Measurements from ENCODE around the gene P3H4. TPM values are rescaled to one million over a fixed set of nuclear protein-coding genes. Genes with fewer than 3 reads are reported as not detected.

P3H4 gene
- total RNA-seq, 5 donors from 2014 or later (not counting 1 experiment from before 2014, with no cell fraction given): 2.9 to 11.0 (median 7.7) TPM

GRCh38 chr17:41769985-41770384 lies 41.8 kb downstream of the P3H4 start:
- Histone ChIP-seq H3K4me1 (ENCODE audit: control insufficient read depth in 1 of 2, extremely low read depth in 1 of 2, insufficient read depth in 2 of 2, low read length in 2 of 2) (no peaks in the 10 kb centered on the region), H3K36me3 (ENCODE audit: control insufficient read depth in 2 of 2, extremely low read depth in 1 of 2, insufficient read depth in 1 of 2, low read length in 1 of 2) (no peaks in the 10 kb centered on the region), H3K9me3 (no peaks in the 10 kb centered on the region), H3K27me3 (replicated peaks in 1 of 2; ENCODE audit: control insufficient read depth in 2 of 2, extremely low read depth in 1 of 2, insufficient read depth in 2 of 2, low read length in 1 of 2) (peaks cover 0 to 25% of the 10 kb centered on the region in 2 experiments), H3K4me3 (ENCODE audit: control insufficient read depth in 1 of 2, extremely low read depth in 1 of 2, low read length in 1 of 2) (no peak overlapping the region), H3K27ac (ENCODE audit: low read length) (no peak overlapping the region)
- DNase-seq (no peak), ATAC-seq (replicated peaks in 1 of 4) (no peak)
- H3K9me3 Mint-ChIP-seq: no peaks in the 10 kb centered on the region
- peaks cover 0 to 4% of the 10 kb centered on the region in 2 donors for H3K27me3 Mint-ChIP-seq
- peaks cover 3 to 5% (median 4%) of the 10 kb centered on the region in 3 donors for H3K4me1 Mint-ChIP-seq
- H3K27ac Mint-ChIP-seq: no peak overlapping the region
- H3K4me3 Mint-ChIP-seq: no peak overlapping the region
- POLR2A ChIA-PET: no interaction called here
- H3K36me3 Mint-ChIP-seq: no peaks in the 10 kb centered on the region
- CTCF ChIA-PET: no interaction called here
- 76% methylated on average over 3 of the region's 3 CpGs for WGBS (ENCODE audit: insufficient coverage)

- Mint-ChIP-seq H3K9me3 (no peaks in the 10 kb centered on the region), H3K4me1 (peaks cover 3 to 5% (median 4%) of the 10 kb centered on the region in 3 donors), H3K36me3 (no peaks in the 10 kb centered on the region), H3K27ac (no peak overlapping the region), H3K27me3 (peaks cover 0 to 4% of the 10 kb centered on the region in 2 donors), H3K4me3 (no peak overlapping the region)
- Histone ChIP-seq H3K27ac (ENCODE audit: low read length) (no peak overlapping the region), H3K36me3 (ENCODE audit: control insufficient read depth in 2 of 2, extremely low read depth in 1 of 2, insufficient read depth in 1 of 2, low read length in 1 of 2) (peaks cover 0 to 3% of the 10 kb centered on the region in 2 donors), H3K4me1 (ENCODE audit: control insufficient read depth in 1 of 2, extremely low read depth in 1 of 2, insufficient read depth in 2 of 2, low read length in 2 of 2) (no peaks in the 10 kb centered on the region), H3K4me3 (ENCODE audit: control insufficient read depth in 1 of 2, extremely low read depth in 1 of 2, low read length in 1 of 2) (no peak overlapping the region), H3K27me3 (replicated peaks in 1 of 2; ENCODE audit: control insufficient read depth in 2 of 2, extremely low read depth in 1 of 2, insufficient read depth in 2 of 2, low read length in 1 of 2) (peaks cover 0 to 22% of the 10 kb centered on the region in 2 experiments), H3K9me3 (no peaks in the 10 kb centered on the region)
- CTCF ChIA-PET: interaction anchor here in 1 of 2 donors (0.7 kb wide), 1 partner anchor 30 kb away, joined by 5 read pairs; no protein-coding TSS in a partner anchor
- no peak for DNase-seq
- POLR2A ChIA-PET: no interaction called here
- 79% methylated on average over 16 of the region's 16 CpGs for WGBS (ENCODE audit: insufficient coverage)
- no peak for ATAC-seq (replicated peaks in 1 of 4)
Measured at GRCh38 chr17:41769346-41769862, 42.3 kb downstream of the P3H4 start.

GRCh38 chr17:41768682-41769288 lies 43.0 kb downstream of the P3H4 start:
- Histone ChIP-seq H3K36me3 (ENCODE audit: control insufficient read depth in 2 of 2, extremely low read depth in 1 of 2, insufficient read depth in 1 of 2, low read length in 1 of 2) (peaks cover 0 to 3% of the 10 kb centered on the region in 2 donors), H3K9me3 (no peaks in the 10 kb centered on the region), H3K4me1 (ENCODE audit: control insufficient read depth in 1 of 2, extremely low read depth in 1 of 2, insufficient read depth in 2 of 2, low read length in 2 of 2) (no peaks in the 10 kb centered on the region), H3K27ac (ENCODE audit: low read length) (no peak overlapping the region), H3K4me3 (ENCODE audit: control insufficient read depth in 1 of 2, extremely low read depth in 1 of 2, low read length in 1 of 2) (no peak overlapping the region), H3K27me3 (replicated peaks in 1 of 2; ENCODE audit: control insufficient read depth in 2 of 2, extremely low read depth in 1 of 2, insufficient read depth in 2 of 2, low read length in 1 of 2) (peaks cover 0 to 24% of the 10 kb centered on the region in 2 experiments)
- Mint-ChIP-seq H3K36me3 (no peaks in the 10 kb centered on the region), H3K27me3 (peaks cover 0 to 3% of the 10 kb centered on the region in 2 donors), H3K4me1 (peaks cover 3 to 5% (median 4%) of the 10 kb centered on the region in 3 donors), H3K9me3 (no peaks in the 10 kb centered on the region), H3K27ac (no peak overlapping the region), H3K4me3 (no peak overlapping the region)
- WGBS (ENCODE audit: insufficient coverage): 94% methylated on average over 22 of the region's 23 CpGs
- ATAC-seq (replicated peaks in 1 of 4) (no peak), DNase-seq (no peak)
- POLR2A ChIA-PET: no interaction called here
- CTCF ChIA-PET: interaction anchor here in 1 of 2 donors (0.7 kb wide), 1 partner anchor 30 kb away, joined by 5 read pairs; no protein-coding TSS in a partner anchor

GRCh38 chr17:41767324-41768042 lies 44.3 kb downstream of the P3H4 start:
- H3K9me3 ChIP-seq: no peaks in the 10 kb centered on the region
- peaks cover 3 to 5% (median 4%) of the 10 kb centered on the region in 3 donors for H3K4me1 Mint-ChIP-seq
- CTCF ChIA-PET: no interaction called here
- H3K27me3 Mint-ChIP-seq: no peaks in the 10 kb centered on the region
- H3K36me3 Mint-ChIP-seq: no peaks in the 10 kb centered on the region
- H3K36me3 ChIP-seq (ENCODE audit: control insufficient read depth in 2 of 2, extremely low read depth in 1 of 2, insufficient read depth in 1 of 2, low read length in 1 of 2): peaks cover 0 to 3% of the 10 kb centered on the region in 2 donors
- H3K4me3 Mint-ChIP-seq: no peak overlapping the region
- ATAC-seq (replicated peaks in 1 of 4) (no peak), DNase-seq (no peak)
- H3K4me3 ChIP-seq (ENCODE audit: control insufficient read depth in 1 of 2, extremely low read depth in 1 of 2, low read length in 1 of 2): no peak overlapping the region
- H3K27ac ChIP-seq (ENCODE audit: low read length): no peak overlapping the region
- 92% methylated on average over 10 of the region's 18 CpGs for WGBS (ENCODE audit: insufficient coverage)
- H3K27ac Mint-ChIP-seq: no peak overlapping the region
- no peaks in the 10 kb centered on the region for H3K4me1 ChIP-seq (ENCODE audit: control insufficient read depth in 1 of 2, extremely low read depth in 1 of 2, insufficient read depth in 2 of 2, low read length in 2 of 2)
- no peaks in the 10 kb centered on the region for H3K9me3 Mint-ChIP-seq
- POLR2A ChIA-PET: interaction anchor here in 1 of 2 donors (0.7 kb wide), 1 partner anchor 93 kb away, joined by 3 read pairs; no protein-coding TSS in a partner anchor
- peaks cover 0 to 15% of the 10 kb centered on the region in 2 experiments for H3K27me3 ChIP-seq (replicated peaks in 1 of 2; ENCODE audit: control insufficient read depth in 2 of 2, extremely low read depth in 1 of 2, insufficient read depth in 2 of 2, low read length in 1 of 2)

- Mint-ChIP-seq H3K36me3 (no peaks in the 10 kb centered on the region), H3K4me1 (no peaks in the 10 kb centered on the region), H3K27me3 (no peaks in the 10 kb centered on the region), H3K9me3 (no peaks in the 10 kb centered on the region), H3K4me3 (no peak overlapping the region), H3K27ac (no peak overlapping the region)
- peaks cover 0 to 3% of the 10 kb centered on the region in 2 donors for H3K36me3 ChIP-seq (ENCODE audit: control insufficient read depth in 2 of 2, extremely low read depth in 1 of 2, insufficient read depth in 1 of 2, low read length in 1 of 2)
- DNase-seq: no peak
- ChIA-PET CTCF (no interaction called here), POLR2A (interaction anchor here in 1 of 2 donors (0.7 kb wide), 1 partner anchor 1072 kb away, joined by 3 read pairs; no protein-coding TSS in a partner anchor)
- no peak for ATAC-seq (replicated peaks in 1 of 4)
- H3K4me3 ChIP-seq (ENCODE audit: control insufficient read depth in 1 of 2, extremely low read depth in 1 of 2, low read length in 1 of 2): no peak overlapping the region
- no peaks in the 10 kb centered on the region for H3K4me1 ChIP-seq (ENCODE audit: control insufficient read depth in 1 of 2, extremely low read depth in 1 of 2, insufficient read depth in 2 of 2, low read length in 2 of 2)
- no peak overlapping the region for H3K27ac ChIP-seq (ENCODE audit: low read length)
- no peaks in the 10 kb centered on the region for H3K9me3 ChIP-seq
- H3K27me3 ChIP-seq (replicated peaks in 1 of 2; ENCODE audit: control insufficient read depth in 2 of 2, extremely low read depth in 1 of 2, insufficient read depth in 2 of 2, low read length in 1 of 2): peaks cover 0 to 5% of the 10 kb centered on the region in 2 experiments
Measured at GRCh38 chr17:41766135-41766534, 45.6 kb downstream of the P3H4 start.

GRCh38 chr17:41763327-41763726 lies 48.4 kb downstream of the P3H4 start:
- ATAC-seq (replicated peaks in 1 of 4) (no peak), DNase-seq (no peak)
- WGBS (ENCODE audit: insufficient coverage): 83% methylated on average over 7 of the region's 8 CpGs
- H3K27ac Mint-ChIP-seq: no peak overlapping the region
- Histone ChIP-seq H3K27me3 (replicated peaks in 1 of 2; ENCODE audit: control insufficient read depth in 2 of 2, extremely low read depth in 1 of 2, insufficient read depth in 2 of 2, low read length in 1 of 2) (peaks cover 0 to 6% of the 10 kb centered on the region in 2 experiments), H3K27ac (ENCODE audit: low read length) (no peak overlapping the region), H3K9me3 (no peaks in the 10 kb centered on the region), H3K36me3 (ENCODE audit: control insufficient read depth in 2 of 2, extremely low read depth in 1 of 2, insufficient read depth in 1 of 2, low read length in 1 of 2) (peaks cover 0 to 3% of the 10 kb centered on the region in 2 donors), H3K4me3 (ENCODE audit: control insufficient read depth in 1 of 2, extremely low read depth in 1 of 2, low read length in 1 of 2) (no peak overlapping the region), H3K4me1 (ENCODE audit: control insufficient read depth in 1 of 2, extremely low read depth in 1 of 2, insufficient read depth in 2 of 2, low read length in 2 of 2) (no peaks in the 10 kb centered on the region)
- H3K4me3 Mint-ChIP-seq: no peak overlapping the region
- H3K9me3 Mint-ChIP-seq: no peaks in the 10 kb centered on the region
- ChIA-PET CTCF (no interaction called here), POLR2A (no interaction called here)
- no peaks in the 10 kb centered on the region for H3K4me1 Mint-ChIP-seq
- no peaks in the 10 kb centered on the region for H3K27me3 Mint-ChIP-seq
- H3K36me3 Mint-ChIP-seq: no peaks in the 10 kb centered on the region

Data from T-cell (primary cell).